GM21786 (cell line): Measurements from ENCODE around the gene CFL2.
"Not testable (repeated sequence)": the region's sequence is repeated elsewhere in the genome, so short reads cannot be mapped to it uniquely, and the experiment has no call there.

ENCODE experiments used
- ATAC-seq: cut with Tn5 transposase; IDR thresholded peaks from one replicate; pipeline ENCODE4 v1.9.1; 2021; ENCODE audit not compliant: unreplicated experiment

CFL2 gene

DNA sequence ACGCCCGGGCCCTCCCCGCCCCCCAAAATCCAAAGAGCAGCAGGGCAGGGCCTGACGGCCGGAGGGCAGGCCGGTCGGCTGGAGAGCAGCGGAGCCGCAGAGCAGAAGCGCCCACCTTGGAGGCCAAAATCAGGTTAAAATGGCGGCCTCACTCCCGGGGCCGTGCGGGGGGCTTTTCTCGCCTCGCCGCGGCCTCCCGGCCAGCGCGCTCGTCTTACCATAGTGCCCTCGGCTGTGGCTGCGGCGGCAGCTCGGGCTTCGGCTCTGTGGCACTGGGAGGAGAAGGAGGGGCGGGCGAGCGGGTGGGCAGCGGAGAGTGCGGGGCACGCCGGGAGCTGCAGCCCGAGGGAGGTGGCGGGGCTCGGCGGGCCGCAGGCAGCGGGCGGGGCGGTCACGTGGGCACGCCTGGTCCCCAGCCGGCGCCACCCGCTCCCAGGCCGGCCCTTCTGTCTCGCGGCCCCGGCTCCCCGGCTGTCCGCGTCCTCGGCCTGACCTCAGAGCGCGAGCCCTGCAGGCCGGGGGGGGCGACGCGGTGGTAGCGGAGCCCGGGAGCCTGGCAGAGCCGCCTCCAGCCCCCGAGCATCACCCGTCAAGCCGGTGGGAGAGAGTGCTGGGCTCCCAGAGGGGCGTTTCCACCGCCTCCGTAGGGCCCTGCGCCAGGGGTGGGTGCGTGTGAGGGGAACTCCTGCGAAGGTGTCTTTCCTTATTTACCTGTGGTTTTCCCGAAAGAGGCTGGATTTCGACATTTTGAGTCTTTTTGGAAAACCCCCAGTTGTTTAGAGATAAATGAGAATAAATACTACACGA lies at the start of gene CFL2:
Gene CFL2, minus strand, starts transcription at position 274 of the 807 bp plus-strand sequence. Its CDS starts 53 bp downstream, at position 221.
- peak; percentile 85 for ATAC-seq

DNA sequence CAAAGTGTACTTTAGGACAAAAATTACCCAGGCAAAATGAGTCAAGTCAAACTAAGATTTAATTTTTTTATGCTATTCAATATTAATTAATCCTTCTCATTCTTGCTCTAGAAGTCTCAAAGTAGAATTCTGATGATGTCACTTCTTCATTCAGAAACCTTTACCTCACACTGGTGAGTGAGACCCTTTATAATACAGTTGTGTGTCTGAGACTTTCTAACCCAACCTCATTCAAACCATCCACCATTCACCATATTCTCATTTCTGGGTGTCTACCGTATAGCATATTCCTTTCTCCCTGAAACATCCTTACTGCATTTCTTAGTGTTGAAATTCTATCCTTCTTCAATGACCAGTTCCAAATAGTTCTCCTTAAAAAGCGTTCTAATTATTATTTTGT lies 40.8 kb upstream of the CFL2 start:
- ATAC-seq, result no peak

- no peak for ATAC-seq
These were observed 40.3 kb upstream of the CFL2 start for GRCh38 chr14:34754687-34755086.

GRCh38 chr14:34750670-34751069 lies 36.3 kb upstream of the CFL2 start:
- ATAC-seq, result no peak

DNA sequence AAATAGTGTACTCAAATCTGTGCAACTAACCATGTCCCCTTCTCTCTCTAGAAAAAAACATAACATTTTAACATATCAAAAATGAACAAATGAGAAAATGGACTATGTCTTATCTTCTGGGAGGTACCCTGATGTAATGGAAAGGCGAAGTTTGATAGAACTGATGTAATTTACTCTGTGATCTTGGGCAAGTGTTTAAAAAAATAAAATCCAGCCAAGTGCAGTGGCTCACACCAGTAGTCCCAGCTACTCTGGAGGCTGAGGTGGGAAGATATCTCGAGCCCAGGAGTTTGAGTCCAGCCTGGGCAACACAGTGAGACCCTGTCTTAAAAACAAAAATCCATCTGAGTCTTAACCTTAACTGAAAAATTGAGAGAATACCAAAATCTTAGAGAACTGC lies 35.8 kb upstream of the CFL2 start:
- no peak for ATAC-seq

DNA sequence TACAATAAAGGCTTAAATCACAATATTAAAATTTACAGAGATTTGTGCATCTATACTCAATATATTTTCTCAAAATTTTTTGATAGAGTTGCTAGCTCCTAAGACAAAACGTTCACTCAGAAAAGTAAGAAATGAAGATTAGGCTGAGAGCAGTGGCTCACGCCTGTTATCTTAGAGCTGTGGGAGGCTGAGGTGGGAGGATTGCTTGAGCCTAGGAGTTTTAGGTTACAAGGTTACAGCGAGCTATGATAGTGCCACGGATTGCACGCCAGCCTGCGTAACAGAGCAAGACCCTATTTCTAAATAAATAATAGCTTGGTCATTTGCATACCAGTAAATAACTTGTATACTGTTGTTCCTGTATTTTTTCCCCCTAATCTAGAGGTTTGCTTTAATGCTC lies 35.0 kb upstream of the CFL2 start:
- ATAC-seq, result no peak

- no peak for ATAC-seq
These were observed 28.1 kb upstream of the CFL2 start for GRCh38 chr14:34742270-34743115.

GRCh38 chr14:34741840-34742239 lies 27.4 kb upstream of the CFL2 start:
- no peak for ATAC-seq

- not testable (repeated sequence) for ATAC-seq
These were observed 25.7 kb upstream of the CFL2 start for GRCh38 chr14:34740139-34740538.

DNA sequence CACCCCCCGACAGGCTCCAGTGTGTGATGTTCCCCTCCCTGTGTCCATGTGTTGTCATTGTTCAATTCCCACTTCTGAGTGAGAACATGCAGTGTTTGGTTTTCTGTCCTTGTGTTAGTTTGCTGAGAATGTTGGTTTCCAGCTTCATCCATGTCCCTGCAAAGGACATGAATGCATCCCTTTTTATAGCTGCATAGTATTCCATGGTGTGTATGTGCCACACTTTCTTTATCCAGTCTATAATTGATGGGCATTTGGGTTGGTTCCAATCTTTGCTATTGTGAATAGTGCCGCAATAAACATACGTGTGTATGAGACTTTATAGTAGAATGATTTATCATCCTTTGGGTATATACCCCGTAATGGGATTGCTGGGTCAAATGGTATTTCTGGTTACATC lies 22.7 kb upstream of the CFL2 start:
- not testable (repeated sequence) for ATAC-seq

GRCh38 chr14:34733245-34733644 lies 18.9 kb upstream of the CFL2 start:
- no peak for ATAC-seq

DNA sequence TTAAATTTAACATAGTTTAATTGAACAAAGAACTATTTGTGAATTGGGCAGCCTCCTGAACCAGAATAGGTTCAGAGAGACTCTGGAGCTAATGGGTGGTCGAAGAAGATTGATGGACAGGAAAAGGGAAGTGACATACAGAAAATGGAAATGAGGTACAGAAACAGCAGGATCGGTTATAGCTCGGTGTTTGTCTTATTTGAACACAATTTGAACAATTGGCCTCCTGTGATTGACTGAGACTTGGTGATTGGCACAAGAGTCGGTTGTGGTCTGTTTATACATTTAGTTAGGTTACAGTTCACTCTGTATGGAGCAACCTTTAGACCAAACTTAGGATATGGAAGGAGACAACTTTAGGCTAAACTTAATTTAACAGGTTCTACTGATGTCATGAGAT lies 18.4 kb upstream of the CFL2 start:
- no peak for ATAC-seq

GRCh38 chr14:34723867-34724266 lies 9.5 kb upstream of the CFL2 start:
- ATAC-seq, result no peak

GRCh38 chr14:34722723-34723545 lies 8.5 kb upstream of the CFL2 start:
- no peak for ATAC-seq

- ATAC-seq, result no peak
These were observed 6.7 kb upstream of the CFL2 start for GRCh38 chr14:34721129-34721528.

GRCh38 chr14:34718750-34719304 lies 4.4 kb upstream of the CFL2 start:
- ATAC-seq, result no peak

DNA sequence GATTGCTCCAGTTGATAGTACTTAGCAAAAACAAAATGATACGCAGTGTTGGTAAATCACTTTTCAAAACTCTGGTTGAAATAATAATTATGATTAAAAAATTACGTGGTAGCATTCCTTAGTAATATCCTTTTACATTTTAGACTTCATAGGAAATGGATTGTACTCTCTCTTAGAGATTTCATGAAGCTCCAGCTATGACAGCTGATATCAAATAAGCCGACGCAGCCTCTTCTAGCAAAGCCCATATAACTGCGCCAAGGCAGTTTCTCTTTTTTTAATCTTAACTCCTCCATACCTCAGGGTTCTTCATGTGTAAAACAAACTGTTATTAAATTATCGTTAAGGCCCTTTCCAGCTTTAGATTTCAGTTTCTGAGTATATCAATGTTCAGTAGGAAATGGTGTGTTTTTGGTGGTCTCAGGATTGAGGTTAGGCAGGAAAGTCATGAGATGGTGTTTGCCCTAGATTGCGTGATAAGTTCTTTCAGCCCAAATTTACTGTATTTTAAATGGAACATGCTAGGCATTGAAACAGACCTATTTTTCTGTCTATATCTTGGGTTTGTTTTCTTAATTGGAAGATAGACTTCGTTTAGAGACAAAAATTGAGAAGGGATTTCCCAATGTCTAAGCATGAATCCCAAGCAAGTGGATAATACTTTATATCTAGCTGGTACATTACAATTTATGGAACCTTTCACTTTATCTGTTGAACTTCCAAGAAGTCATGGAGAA lies 902 bp upstream of the CFL2 start:
- ATAC-seq, result no peak

DNA sequence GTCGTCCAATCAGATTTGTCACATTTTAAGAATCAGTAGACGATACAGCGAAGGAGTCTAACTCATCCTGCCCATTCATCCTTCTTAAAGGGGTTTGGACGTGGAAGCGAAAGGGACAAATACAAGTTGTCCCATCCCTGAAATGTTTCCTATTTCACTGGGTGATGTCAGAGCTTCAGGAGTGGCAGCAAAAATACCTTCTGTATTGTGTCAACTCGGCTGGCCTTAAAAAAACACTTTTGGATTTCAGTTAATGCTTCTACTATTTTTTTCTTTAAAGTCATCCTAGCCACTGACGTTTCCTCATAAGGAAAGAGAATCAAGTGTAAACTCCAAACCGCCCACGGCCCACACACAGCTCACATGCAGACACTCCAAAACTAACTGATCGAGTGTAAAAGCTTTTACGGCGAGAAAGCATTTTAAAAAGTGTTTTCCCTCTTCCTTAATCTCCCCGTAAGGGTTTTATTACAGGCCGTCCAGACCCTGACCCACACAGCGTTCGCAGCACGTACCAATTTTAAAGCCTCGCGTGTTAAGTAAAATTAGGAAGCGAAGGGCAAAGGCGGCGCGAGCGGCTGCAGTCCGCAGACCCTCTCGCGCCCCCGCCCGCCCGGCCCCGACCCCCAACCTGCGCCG lies 593 bp downstream of the CFL2 start:
- peak; percentile 8 for ATAC-seq

- ATAC-seq, result no peak
These were observed 1.2 kb downstream of the CFL2 start for GRCh38 chr14:34713122-34713680.
